ENCODE measurements around the gene SSBP2. TPM values are rescaled to one million over a fixed set of nuclear protein-coding genes. Genes with fewer than 3 reads are reported as not detected.

Gene SSBP2
- polyA plus RNA-seq, 2 donors: 18.8 to 25.3 TPM

DNA sequence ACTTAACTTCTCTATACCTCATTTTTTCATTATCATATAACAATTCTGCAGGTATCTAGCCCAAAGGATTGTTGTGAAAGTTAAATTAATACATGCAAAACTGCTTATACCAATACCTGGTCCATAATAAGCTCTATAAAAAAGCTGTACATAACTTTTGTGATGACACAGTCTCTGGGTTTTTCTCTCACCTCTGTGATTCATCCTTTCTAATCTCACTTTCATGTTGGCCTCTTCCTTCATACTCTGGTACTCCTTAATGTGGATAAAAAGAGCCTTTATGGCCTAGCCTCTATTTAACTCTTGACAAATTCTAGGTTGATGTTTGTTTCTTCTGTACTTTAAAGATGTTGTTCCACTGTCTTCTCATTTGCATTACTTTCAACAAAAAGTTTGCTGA is 194.1 kb downstream of the SSBP2 start:
- H3K9me3 ChIP-seq (ENCODE audit: control insufficient read depth in 2 of 2, insufficient read depth in 1 of 2, low read depth in 1 of 2, low read length in 1 of 2): no peaks in the 10 kb centered on the region
- no peaks in the 10 kb centered on the region for H3K4me1 ChIP-seq (ENCODE audit: control insufficient read depth in 2 of 2, insufficient read depth in 2 of 2, low read length in 1 of 2)
- H3K36me3 ChIP-seq (ENCODE audit: control insufficient read depth in 2 of 2, insufficient read depth in 2 of 2, low read length in 1 of 2): no peaks in the 10 kb centered on the region
- H3K27me3 ChIP-seq (ENCODE audit: control insufficient read depth in 1 of 2, insufficient read depth in 2 of 2, low read length in 2 of 2): no peaks in the 10 kb centered on the region
- H3K27ac ChIP-seq (ENCODE audit: low read depth in 2 of 2, low read length in 1 of 2): no peak overlapping the region
- no peak overlapping the region for H3K4me3 ChIP-seq (ENCODE audit: low read depth in 1 of 2, low read length in 2 of 2)

- no peaks in the 10 kb centered on the region for H3K4me1 ChIP-seq (ENCODE audit: control insufficient read depth in 2 of 2, insufficient read depth in 2 of 2, low read length in 1 of 2)
- H3K27ac ChIP-seq (ENCODE audit: low read depth in 2 of 2, low read length in 1 of 2): no peak overlapping the region
- 61 to 70% methylated on average over 2 of the region's 2 CpGs for WGBS, 2 donors
These were observed 195.0 kb downstream of the SSBP2 start for GRCh38 chr5:81555865-81556264.

GRCh38 chr5:81554647-81555046 is 196.2 kb downstream of the SSBP2 start:
- WGBS, 2 donors: 94% methylated on average over 1 of the region's 1 CpG
- no peaks in the 10 kb centered on the region for H3K27me3 ChIP-seq (ENCODE audit: control insufficient read depth in 1 of 2, insufficient read depth in 2 of 2, low read length in 2 of 2)
- H3K9me3 ChIP-seq (ENCODE audit: control insufficient read depth in 2 of 2, insufficient read depth in 1 of 2, low read depth in 1 of 2, low read length in 1 of 2): no peaks in the 10 kb centered on the region
- no peak overlapping the region for H3K27ac ChIP-seq (ENCODE audit: low read depth in 2 of 2, low read length in 1 of 2)
- no peaks in the 10 kb centered on the region for H3K4me1 ChIP-seq (ENCODE audit: control insufficient read depth in 2 of 2, insufficient read depth in 2 of 2, low read length in 1 of 2)
- no peaks in the 10 kb centered on the region for H3K36me3 ChIP-seq (ENCODE audit: control insufficient read depth in 2 of 2, insufficient read depth in 2 of 2, low read length in 1 of 2)
- H3K4me3 ChIP-seq (ENCODE audit: low read depth in 1 of 2, low read length in 2 of 2): no peak overlapping the region

More at GRCh38 chr5:81555865-81556264, 195.0 kb downstream of the SSBP2 start:
- Histone ChIP-seq H3K27me3 (ENCODE audit: control insufficient read depth in 1 of 2, insufficient read depth in 2 of 2, low read length in 2 of 2) (no peaks in the 10 kb centered on the region), H3K9me3 (ENCODE audit: control insufficient read depth in 2 of 2, insufficient read depth in 1 of 2, low read depth in 1 of 2, low read length in 1 of 2) (no peaks in the 10 kb centered on the region), H3K36me3 (ENCODE audit: control insufficient read depth in 2 of 2, insufficient read depth in 2 of 2, low read length in 1 of 2) (no peaks in the 10 kb centered on the region), H3K4me3 (ENCODE audit: low read depth in 1 of 2, low read length in 2 of 2) (no peak overlapping the region)

DNA sequence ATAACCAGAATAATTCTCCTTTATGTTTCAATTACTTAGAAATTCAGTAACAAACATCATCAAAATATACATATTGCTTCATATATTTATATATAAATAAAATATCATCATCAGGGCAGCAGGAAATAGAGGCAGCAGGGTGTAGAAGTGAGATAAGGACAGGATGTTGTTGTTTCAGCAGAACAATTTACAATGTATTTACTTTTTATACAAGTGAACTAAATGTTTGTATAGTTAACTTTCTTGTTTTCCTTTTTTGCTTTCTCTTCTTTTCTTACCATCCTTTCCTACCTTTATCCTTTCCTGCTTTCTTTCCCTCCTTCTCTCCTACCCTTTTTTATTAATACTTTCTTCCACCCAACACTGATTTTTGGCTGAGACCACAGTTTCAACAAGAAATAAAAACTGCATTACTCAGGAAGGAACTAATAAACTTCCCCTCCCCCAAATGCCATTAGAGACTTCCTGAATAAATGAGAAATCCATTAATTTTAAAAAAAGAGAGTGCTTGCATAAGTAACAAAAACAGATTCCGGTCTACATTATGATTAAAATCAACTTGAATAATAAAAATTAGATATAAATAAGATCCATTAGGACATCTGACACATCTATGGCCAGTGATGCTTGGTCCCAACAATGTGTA is 197.2 kb downstream of the SSBP2 start:
- Histone ChIP-seq H3K27me3 (ENCODE audit: control insufficient read depth in 1 of 2, insufficient read depth in 2 of 2, low read length in 2 of 2) (no peaks in the 10 kb centered on the region), H3K4me3 (ENCODE audit: low read depth in 1 of 2, low read length in 2 of 2) (no peak overlapping the region), H3K4me1 (ENCODE audit: control insufficient read depth in 2 of 2, insufficient read depth in 2 of 2, low read length in 1 of 2) (no peaks in the 10 kb centered on the region), H3K27ac (ENCODE audit: low read depth in 2 of 2, low read length in 1 of 2) (no peak overlapping the region), H3K9me3 (ENCODE audit: control insufficient read depth in 2 of 2, insufficient read depth in 1 of 2, low read depth in 1 of 2, low read length in 1 of 2) (no peaks in the 10 kb centered on the region), H3K36me3 (ENCODE audit: control insufficient read depth in 2 of 2, insufficient read depth in 2 of 2, low read length in 1 of 2) (no peaks in the 10 kb centered on the region)
- 60 to 74% methylated on average over 1 of the region's 1 CpG for WGBS, 2 donors

GRCh38 chr5:81552852-81553566 is 197.9 kb downstream of the SSBP2 start:
- Histone ChIP-seq H3K4me3 (ENCODE audit: low read depth in 1 of 2, low read length in 2 of 2) (no peak overlapping the region), H3K9me3 (ENCODE audit: control insufficient read depth in 2 of 2, insufficient read depth in 1 of 2, low read depth in 1 of 2, low read length in 1 of 2) (no peaks in the 10 kb centered on the region), H3K27me3 (ENCODE audit: control insufficient read depth in 1 of 2, insufficient read depth in 2 of 2, low read length in 2 of 2) (no peaks in the 10 kb centered on the region), H3K36me3 (ENCODE audit: control insufficient read depth in 2 of 2, insufficient read depth in 2 of 2, low read length in 1 of 2) (no peaks in the 10 kb centered on the region), H3K27ac (ENCODE audit: low read depth in 2 of 2, low read length in 1 of 2) (no peak overlapping the region), H3K4me1 (ENCODE audit: control insufficient read depth in 2 of 2, insufficient read depth in 2 of 2, low read length in 1 of 2) (no peaks in the 10 kb centered on the region)
- 66 to 69% methylated on average over 2 of the region's 2 CpGs for WGBS, 2 donors

- Histone ChIP-seq H3K9me3 (ENCODE audit: control insufficient read depth in 2 of 2, insufficient read depth in 1 of 2, low read depth in 1 of 2, low read length in 1 of 2) (no peaks in the 10 kb centered on the region), H3K36me3 (ENCODE audit: control insufficient read depth in 2 of 2, insufficient read depth in 2 of 2, low read length in 1 of 2) (no peaks in the 10 kb centered on the region), H3K27me3 (ENCODE audit: control insufficient read depth in 1 of 2, insufficient read depth in 2 of 2, low read length in 2 of 2) (no peaks in the 10 kb centered on the region), H3K4me1 (ENCODE audit: control insufficient read depth in 2 of 2, insufficient read depth in 2 of 2, low read length in 1 of 2) (no peaks in the 10 kb centered on the region), H3K27ac (ENCODE audit: low read depth in 2 of 2, low read length in 1 of 2) (no peak overlapping the region), H3K4me3 (ENCODE audit: low read depth in 1 of 2, low read length in 2 of 2) (no peak overlapping the region)
- 97% methylated on average over 7 of the region's 7 CpGs for WGBS, 2 donors
These were observed 201.8 kb downstream of the SSBP2 start for GRCh38 chr5:81549123-81549522.

- no peaks in the 10 kb centered on the region for H3K4me1 ChIP-seq (ENCODE audit: control insufficient read depth in 2 of 2, insufficient read depth in 2 of 2, low read length in 1 of 2)
- 98% methylated on average over 3 of the region's 3 CpGs for WGBS, 2 donors
- H3K27ac ChIP-seq (ENCODE audit: low read depth in 2 of 2, low read length in 1 of 2): no peak overlapping the region
- no peak overlapping the region for H3K4me3 ChIP-seq (ENCODE audit: low read depth in 1 of 2, low read length in 2 of 2)
- H3K36me3 ChIP-seq (ENCODE audit: control insufficient read depth in 2 of 2, insufficient read depth in 2 of 2, low read length in 1 of 2): no peaks in the 10 kb centered on the region
- no peaks in the 10 kb centered on the region for H3K27me3 ChIP-seq (ENCODE audit: control insufficient read depth in 1 of 2, insufficient read depth in 2 of 2, low read length in 2 of 2)
- no peaks in the 10 kb centered on the region for H3K9me3 ChIP-seq (ENCODE audit: control insufficient read depth in 2 of 2, insufficient read depth in 1 of 2, low read depth in 1 of 2, low read length in 1 of 2)
These were observed 203.9 kb downstream of the SSBP2 start for GRCh38 chr5:81547001-81547400.

- H3K4me3 ChIP-seq (ENCODE audit: low read depth in 1 of 2, low read length in 2 of 2): no peak overlapping the region
- H3K9me3 ChIP-seq (ENCODE audit: control insufficient read depth in 2 of 2, insufficient read depth in 1 of 2, low read depth in 1 of 2, low read length in 1 of 2): no peaks in the 10 kb centered on the region
- no peak overlapping the region for H3K27ac ChIP-seq (ENCODE audit: low read depth in 2 of 2, low read length in 1 of 2)
- no peaks in the 10 kb centered on the region for H3K27me3 ChIP-seq (ENCODE audit: control insufficient read depth in 1 of 2, insufficient read depth in 2 of 2, low read length in 2 of 2)
- no peaks in the 10 kb centered on the region for H3K4me1 ChIP-seq (ENCODE audit: control insufficient read depth in 2 of 2, insufficient read depth in 2 of 2, low read length in 1 of 2)
- H3K36me3 ChIP-seq (ENCODE audit: control insufficient read depth in 2 of 2, insufficient read depth in 2 of 2, low read length in 1 of 2): no peaks in the 10 kb centered on the region
These were observed 205.0 kb downstream of the SSBP2 start for GRCh38 chr5:81545911-81546310.

DNA sequence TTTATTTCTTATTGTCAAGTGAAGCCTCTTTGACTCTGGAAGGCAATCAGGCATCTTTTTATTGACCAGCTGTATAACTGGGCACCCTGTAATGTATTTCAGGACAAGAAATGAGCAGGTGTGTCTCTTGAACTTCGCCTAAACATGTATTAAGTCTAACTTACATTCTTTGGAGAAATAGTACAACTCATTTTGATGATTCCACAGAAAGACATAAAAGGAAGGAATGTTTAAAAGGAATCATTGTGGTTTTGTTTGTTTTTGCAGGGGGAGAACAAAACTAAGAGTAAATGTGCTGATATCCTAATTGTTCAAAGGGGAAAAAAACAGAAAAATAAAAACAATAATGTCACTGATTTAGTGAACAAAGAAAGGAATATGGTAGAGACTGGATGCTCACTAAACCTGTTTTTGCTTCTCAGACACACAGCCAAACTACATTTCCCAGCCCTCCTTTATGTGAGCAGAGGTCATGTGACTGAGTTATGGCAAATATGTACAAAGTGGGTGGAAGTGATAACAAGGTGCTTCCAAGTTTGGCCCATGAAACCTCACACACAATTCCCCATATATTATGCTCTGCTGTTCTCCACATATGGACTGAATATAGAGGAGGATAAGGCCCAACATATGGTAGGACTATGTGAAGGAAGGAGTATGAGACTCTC is 206.4 kb downstream of the SSBP2 start:
- H3K27me3 ChIP-seq (ENCODE audit: control insufficient read depth in 1 of 2, insufficient read depth in 2 of 2, low read length in 2 of 2): no peaks in the 10 kb centered on the region
- WGBS, 2 donors: 89 to 96% methylated on average over 1 of the region's 1 CpG
- no peak overlapping the region for H3K4me3 ChIP-seq (ENCODE audit: low read depth in 1 of 2, low read length in 2 of 2)
- no peaks in the 10 kb centered on the region for H3K36me3 ChIP-seq (ENCODE audit: control insufficient read depth in 2 of 2, insufficient read depth in 2 of 2, low read length in 1 of 2)
- H3K27ac ChIP-seq (ENCODE audit: low read depth in 2 of 2, low read length in 1 of 2): no peak overlapping the region
- no peaks in the 10 kb centered on the region for H3K9me3 ChIP-seq (ENCODE audit: control insufficient read depth in 2 of 2, insufficient read depth in 1 of 2, low read depth in 1 of 2, low read length in 1 of 2)
- no peaks in the 10 kb centered on the region for H3K4me1 ChIP-seq (ENCODE audit: control insufficient read depth in 2 of 2, insufficient read depth in 2 of 2, low read length in 1 of 2)
